ENCODE results near the gene PAX8.
A peak's percentile ranks its signal among the peaks of the same experiment; 100 is the strongest.

Gene PAX8

DNA sequence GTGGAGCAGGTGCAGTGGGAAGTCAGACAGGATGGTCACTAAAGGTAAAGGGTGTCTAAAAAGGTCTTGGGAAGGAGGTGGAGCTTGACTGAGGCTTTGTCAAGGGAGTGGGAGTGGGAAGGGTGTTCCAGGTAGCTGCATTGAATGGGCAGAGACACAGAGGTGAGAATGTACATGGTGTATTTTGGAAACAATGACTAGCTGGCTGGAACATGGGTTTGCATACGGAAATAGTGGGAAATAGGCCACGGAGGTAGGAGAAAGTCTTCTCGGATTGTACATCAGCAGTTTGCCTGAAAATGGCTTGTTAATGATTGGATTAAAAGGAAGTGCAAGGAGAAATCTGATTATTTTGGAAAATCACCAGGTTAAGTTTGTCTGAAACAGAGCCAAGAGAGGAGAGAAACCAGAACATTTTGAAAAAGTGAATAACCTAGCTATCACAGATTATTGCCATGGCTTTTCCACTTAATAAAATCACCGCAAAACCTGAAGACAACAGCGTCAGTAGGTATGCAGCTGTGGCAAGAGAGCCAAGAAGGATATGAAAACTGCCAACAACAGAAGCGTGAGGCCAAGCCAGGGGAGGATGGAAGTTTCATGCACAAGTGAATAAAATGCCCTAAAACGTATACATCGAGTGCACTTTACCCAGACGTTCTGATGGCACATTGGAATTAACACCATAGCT, 13.9 kb downstream of the PAX8 start:
- no peak for DNase-seq

DNA sequence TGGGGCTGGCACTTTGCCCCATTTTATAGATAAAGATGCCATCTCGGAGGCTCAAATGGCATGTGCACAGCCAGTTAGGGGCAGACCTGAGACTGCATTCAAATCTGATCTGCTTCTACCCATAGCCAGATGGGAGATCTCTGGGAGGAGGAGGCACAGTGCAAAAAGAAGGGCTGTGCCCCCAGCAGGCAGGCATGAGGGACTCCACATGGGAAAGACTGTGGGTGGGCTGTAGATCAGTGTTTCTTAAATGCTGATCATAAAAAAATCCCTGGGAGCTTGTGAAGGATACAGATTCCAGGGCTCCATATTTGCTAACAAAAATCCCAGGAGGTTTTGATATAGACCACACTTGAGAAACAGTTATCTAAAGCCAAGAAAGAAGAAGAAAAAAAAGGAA, 15.2 kb downstream of the PAX8 start:
- no peak for DNase-seq

DNA sequence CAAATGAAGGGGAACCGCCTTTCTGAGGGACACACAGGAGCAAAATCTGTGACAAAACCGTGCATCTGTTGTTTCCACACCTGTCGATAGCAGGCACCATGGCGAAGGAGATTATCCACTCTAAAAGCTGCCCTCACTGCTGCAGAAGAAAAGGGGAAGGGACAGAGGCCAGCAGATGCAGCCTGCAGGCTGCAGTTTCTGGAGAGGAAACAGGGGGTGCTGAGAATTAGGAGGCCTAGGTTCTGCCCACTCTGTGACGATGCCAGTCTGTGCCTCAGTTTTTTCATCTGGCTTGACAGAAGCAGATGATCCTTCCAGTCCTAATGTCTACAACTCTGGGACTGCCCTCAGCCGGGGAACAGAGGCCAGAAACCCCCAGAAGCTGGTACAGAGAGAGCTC, 17.7 kb downstream of the PAX8 start:
- no peak for DNase-seq

DNA sequence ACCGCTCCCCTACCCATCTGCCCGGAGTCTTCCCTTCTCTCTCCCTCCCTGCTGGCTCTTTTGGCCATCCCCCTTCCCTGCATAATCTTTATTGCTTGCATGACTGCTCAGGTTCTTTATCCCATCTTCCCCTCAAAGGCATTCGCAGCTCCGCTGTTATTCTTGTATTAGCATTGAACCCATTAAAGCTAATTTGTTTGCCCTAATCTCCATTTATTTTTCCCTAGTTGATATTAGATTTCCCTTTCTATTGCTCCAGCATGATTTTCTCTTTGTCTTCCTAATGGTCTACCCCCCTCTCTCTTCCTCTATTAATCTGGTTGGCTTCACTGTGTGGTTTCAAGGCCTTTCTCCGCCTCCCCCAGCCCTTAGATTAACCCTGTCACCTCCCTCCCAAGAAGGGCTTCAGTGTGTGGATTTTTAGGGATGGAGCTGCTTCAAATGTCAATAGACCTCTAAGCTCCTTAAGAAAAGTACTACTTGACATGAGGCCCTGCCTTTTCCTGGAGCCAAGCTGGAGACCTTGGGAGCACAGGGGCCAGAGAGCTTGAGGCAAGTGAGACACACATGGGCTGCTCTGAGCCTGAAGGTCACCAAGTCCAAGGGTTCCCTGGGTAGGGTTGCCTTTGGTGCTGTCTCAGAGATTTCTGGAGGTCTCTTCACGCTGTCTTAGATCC, 20.1 kb downstream of the PAX8 start:
- no peak for DNase-seq

DNA sequence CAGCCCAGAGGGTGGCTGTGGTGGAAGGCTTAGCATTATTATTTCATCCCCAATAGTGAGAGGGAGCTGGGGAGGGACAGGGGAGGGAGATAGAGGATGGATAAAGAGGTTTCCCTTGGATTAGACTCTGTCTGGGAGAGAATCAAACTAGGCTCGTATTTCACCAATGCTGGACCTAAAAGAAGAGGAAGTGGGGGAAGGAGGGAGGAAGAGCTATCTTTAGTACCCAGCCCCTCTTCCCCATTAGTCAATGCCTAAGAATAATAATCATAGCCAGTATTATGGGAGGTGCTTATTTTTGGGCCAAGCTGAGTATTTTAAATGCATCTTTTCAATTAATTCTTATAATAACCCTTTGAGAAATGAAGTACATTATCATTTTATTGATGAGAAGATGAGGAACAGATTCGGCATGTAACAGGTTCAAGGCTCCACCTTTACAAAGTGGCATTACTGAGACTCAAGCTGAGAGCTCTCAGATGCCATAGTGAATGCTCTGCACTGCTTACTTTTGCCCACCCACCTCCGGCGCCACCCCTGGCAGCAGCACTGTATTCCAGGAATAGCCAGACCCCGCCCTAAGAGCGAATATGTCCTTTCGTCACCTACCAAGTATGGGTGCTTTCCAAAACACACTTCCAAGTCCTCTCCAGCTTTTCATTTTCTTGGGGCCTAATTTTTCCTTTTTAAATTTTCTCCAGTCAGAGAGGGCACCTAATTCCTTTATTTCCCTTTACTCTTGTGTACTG, 21.0 kb downstream of the PAX8 start:
- no peak for DNase-seq

DNA sequence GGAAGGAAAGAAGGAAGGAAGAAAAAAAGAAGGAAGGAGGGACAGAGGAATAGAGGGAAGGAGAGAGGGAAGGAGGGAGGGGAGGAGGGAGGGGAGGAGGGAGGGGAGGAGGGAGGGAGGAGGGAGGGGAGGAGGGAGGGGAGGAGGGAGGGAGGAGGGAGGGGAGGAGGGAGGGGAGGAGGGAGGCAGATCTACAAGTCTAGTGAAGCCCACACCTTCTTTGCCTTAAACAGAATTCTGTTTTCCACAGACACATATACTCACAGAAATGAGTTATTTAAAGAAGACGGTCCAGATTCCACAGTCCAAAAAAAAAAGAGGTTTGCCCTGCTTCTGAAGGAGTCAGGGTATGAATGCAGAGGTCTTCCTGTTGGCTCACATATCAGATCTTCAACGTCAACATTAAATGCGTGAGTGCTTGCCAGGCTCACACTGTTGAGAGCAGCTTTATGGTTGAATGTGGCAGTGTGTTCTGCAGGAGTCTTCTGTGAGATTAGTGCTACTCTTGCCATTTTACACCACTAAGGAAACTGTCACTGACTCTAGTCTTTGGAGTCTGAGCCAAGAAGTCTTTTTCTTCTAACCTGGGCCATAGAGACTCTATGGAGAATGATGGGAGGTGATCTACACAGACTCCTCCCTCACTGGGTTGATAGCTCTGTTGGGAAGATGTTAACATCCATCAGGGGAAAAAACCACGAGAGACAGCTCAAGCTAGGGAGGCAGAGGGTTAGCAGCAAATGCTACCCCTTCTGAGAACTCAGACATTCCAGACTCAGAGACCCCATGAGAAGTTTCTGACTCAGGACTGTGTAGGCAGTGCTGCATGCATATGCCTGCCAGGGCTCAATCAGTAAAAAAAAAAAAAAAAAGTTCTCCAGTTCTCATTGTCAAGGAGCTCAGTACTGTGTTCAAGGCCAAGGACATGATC, 23.3 kb downstream of the PAX8 start:
- no peak for DNase-seq

DNA sequence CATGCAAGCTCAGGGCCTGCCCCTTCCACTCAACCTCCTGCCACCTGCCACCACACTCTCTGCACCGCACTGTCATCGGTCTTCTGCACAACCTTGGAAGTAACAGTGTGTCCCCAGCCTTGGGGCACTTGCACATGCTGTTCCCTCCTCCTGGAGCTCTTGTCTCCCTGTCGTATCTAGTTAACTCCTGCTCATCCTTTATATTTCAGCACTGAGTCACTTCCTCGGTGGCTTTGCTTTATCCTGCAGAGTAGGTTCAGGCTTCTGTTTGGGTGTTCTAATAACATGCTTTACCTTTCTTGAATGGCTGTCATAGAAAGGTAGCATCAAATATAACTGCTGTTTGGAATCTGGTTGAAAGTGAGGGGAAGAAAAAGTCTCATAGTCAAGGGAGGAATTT, 25.3 kb downstream of the PAX8 start:
- DNase-seq = no peak

DNA sequence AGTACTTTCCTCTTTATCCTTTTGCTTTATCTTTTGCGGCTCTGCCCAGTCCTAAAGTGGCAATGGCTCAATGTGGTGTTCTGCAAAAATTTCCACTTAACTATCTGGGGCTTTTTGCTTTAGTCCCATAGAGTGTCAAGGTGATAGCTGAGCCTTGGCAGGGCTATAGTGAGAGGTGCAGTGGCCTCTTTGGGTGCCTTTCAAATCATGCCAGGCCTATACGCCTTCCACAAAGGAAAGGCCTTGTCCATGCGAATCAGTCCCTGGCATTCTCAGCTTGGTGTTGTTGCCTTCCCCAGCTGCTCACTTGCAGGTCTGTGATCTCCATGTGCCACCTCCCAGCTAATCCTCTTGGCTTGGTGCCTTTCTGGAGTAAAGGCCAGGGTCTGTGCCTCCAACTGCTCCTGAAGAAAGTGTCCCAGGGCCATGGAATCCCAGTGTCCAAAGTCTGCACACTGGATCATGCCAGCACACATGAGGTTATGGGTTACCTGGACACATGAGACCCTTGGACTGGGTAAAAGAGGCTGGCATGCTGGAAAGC, 26.6 kb downstream of the PAX8 start:
- no peak for DNase-seq

DNA sequence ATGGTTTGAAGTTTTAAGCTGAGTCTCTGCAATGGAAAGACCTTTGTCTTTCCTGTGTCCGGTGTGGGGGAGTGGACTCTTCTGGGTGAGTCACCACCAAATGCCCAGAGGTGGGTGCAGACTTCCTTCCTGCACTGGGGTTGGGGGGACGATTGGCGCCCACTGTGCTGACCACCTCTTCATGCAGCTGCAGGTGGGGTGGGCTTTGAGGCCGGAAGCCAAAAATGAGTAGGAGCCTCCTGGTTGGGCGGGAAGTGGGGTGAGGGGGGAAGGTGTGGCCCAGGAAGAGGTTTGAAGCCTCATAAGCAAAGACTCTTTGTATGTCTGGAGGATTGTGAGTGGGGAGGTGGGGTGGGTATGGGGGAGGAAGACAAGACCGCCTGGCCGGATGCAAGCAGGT, 27.6 kb downstream of the PAX8 start:
- DNase-seq = no peak

DNA sequence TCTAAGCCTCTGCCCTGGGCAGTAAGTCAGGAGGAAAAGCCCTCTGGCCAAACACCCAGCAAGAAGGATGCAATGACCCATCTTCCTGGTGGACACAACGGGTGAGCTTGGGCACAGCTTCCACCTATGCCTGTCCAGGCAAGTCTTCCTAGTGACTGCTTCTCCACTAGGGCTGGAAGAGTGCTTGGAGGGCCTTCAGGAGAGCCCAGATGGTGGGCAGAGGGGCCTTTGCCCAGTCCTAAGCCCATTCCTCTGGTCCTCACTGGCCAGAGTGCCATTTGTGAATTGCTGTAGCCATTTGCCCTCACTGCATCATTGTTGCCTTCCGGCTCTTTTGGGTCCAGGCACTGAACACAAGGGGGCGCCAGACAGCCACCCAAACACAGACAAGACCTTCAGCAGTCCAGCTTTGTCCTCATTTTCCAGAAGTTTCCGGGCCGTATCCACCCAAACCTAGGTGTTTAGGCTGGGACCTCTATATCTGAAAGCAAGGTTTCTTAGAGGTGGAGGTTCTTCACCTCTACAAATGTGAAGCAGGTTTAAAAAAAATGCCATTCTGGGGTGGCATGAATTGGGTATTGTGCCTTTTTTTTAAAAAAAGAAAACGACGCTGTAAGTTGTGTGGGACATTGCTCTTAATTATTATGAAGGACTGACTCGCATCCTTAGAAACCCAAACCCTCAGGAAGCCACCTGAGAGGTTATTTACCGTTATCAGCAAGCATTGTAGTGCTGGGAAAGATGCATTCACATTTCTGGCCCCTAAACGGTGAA, 29.5 kb downstream of the PAX8 start:
- peak; percentile 42 for DNase-seq

DNA sequence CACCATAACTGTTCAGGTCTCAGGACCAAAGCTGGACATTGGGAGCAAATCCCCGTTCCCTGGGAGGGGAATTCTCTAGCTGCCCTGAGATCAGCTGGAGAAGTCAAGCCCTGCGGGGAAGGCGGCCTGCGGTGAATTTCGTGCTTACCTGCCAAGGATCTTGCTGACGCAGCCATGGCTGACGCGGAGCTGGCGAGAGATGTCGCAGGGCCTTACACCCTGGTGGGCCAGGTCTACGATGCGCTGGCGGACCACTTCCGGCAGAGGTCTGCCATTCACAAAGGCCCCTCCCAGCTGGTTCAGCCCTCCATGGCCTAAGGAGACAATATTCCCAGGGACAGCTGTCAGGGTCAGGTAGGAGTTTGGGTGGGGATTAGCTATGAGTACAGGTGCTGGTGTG, 32.1 kb downstream of the PAX8 start:
- no peak for DNase-seq

DNA sequence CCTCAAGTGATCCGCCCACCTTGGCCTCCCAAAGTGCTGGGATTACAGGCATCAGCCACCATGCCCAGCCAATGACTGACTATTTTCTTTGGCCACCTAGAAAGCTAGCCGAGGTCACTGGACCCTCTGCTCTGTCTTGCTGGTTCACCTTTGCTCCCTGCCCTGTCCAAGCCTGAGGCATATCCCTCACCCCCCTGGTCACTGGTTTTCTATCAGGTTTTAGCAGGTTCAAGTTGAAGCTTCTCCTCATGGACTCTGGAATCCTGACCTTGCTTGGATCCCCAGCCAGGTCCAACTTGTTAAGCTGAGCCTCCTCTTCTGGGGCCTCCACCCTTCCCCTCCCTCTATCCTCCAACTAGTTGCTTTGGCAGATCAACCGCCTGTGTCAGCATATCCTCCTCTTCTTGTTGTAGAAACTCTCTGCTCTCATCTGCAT, 33.4 kb downstream of the PAX8 start:
- no peak for DNase-seq

DNA sequence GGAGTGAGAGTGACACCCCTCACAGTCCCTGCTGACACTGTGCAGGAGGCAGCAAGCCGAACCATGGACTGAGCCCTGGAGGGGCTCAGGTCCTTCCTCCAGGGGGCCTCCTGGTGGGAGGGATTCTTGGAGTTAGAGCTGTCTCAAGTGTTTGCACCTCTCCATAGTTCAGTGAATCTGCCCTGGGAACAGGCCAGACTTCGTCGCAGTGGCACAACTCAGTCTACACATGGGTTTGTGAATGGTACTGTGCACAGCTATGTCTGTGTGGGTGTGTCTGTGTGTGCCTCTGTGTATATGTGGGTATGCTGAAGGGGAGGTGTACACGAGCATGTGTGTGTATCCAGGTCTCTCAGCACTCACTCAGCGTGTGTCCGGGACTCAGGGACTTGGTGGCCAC, 36.4 kb downstream of the PAX8 start:
- DNase-seq = no peak

DNA sequence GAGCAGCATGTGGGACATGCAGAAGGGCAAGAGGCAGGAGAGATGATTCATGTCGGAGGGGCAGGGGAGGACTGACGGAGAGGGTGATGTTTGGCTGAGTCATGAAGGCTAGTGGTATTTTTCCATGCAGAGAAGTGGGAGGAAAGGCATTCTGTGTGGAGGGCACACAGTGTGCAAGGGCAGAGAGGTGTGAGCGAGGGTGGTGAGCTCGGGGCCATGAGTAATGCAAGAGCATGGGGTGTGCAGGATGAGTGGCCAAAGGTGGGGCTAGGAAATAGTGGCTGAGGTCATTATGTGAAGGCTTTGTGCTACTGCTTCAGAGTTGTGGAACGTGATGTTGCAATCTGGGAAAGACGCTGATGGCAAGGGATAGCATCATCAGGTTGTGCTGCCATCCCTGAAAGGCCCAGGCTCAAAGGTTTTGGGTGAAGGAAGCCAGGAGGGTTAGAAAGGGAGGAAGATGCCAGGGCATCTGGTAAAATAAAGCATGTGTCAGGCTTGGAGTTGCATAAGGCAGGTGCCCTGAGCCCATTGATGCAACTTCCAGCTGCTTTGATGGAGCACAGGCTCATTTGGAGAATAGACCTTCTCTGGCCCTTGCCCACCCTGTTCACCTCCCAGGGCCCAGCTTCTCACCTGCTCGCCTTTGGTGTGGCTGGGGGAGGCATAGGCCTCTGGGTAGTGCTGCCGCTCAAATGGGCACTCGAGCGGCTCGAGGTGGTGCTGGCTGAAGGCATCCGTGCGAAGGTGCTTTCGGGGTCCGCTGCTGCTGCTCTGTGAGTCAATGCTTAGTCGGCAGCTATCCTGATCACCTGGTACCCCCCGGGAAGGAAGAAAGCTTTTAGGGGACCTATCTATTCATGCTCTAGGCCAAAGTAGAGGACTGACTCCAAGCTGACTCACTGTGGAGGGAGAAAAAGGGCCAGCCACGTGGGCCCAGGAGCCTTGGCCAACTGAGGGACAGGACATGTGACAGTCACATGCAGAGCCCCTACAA, 37.5 kb downstream of the PAX8 start:
- peak; percentile 4 for DNase-seq

DNA sequence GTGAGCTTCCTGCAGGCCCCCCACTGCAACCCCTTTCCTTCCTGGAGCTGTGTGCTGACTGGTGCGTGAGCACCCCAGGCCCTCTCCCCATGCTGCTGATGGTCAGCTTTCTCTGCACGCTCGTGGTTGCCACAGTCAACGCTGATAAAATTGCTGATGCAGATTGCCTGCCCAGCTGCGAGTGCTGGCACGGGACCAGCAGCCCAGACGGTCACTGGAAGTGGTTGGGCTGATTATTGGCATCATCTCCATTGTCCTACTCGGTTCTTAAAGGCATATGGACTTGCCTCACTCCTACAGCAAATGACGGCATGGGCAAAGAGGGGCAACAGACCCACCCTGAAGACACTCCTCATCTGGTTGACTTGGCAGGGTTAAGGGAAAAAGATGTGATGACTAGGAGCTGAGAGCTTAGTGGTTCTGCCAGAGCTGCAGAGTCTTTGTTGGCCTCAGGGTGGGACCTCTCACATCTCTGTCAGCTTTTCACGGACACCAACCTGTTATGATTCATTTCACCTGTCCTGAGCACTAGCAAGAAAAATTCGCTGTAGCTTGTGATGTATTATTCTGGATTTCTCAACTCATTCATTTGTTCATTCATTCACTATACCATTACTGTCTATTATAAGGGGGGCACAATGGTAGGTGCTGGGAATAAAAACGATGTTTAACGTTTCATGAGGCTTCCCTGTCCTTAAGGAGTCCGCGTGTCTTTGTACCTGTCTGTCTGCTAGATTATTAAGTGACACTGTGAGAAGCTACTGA, 38.4 kb downstream of the PAX8 start:
- DNase-seq = peak; percentile 56

DNA sequence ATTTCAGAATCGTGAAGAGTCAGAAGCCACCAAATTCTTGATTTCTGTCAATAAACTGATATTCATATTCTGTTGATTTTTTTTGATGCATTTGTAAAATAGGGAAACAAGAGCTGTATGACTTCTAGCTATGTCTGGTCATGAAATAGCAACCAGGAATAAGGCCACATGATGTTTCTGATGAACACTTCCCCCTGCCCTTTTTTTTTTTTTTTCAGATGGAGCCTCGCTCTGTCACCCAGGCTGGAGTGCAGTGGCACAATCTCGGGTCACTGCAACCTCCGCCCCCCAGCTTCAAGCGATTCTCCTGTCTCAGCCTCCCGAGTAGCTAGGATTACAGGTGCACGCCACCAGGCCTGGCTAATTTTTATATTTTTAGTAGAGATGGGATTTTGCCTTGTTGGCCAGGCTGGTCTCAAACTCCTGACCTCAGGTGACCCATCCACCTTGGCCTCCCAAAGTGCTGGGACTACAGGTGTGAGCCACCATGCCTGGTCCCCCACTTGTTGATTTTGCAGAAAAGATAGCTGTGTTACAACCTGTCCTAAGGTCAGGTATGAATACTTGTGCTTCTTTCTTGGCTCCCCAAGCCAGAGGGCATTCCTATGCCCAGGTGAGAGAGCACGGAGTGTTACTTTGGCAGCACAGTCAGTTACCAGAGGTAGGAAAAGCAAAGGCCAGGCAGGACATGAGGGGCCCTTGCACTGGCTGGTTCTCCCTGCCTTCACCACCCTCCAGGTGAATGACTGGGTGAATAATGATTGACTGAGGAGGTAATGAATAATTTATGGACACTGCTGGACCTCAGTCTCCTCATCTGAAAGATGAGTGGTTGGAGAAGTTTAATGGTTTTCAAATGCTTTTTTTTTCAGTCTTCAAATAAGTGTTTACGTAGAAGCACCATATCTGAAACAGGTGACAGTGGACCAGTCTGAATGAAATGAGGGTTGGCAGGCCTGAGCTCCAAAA, 39.6 kb downstream of the PAX8 start:
- DNase-seq = no peak

DNA sequence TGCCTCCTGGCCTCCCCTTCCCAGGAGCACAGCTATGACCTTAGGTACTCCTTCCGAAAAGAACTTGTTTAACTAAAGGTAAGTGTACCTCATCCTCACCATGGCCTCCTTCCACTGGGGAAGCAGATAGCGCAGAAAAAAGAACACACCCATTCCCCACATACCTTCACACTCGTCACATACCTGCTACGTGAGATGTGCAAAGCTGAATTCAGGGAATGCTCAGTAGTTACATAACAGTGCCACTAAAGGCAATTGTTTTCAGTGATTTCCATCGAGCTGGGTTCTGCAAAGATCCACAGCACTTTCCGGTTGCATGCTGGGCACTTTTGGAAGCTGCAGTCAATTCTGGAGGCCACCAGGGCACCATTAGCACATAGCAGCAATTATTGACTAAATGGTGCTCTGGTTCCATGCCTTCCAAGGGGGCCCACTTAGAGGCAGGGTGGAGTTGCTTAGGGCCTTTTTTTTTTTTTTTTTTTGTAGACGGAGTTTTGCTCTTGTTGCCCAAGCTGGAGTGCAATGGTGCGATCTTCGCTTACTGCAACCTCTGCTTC, 41.0 kb downstream of the PAX8 start:
- peak; percentile 3 for DNase-seq
